GM21360 (cell line): ENCODE measurements around the gene CST4.
"Not testable (repeated sequence)": the region's sequence is repeated elsewhere in the genome, so short reads cannot be mapped to it uniquely, and the experiment has no call there.

Experiments used
- ATAC-seq: cut with Tn5 transposase; IDR thresholded peaks from one replicate; pipeline ENCODE4 v1.9.1; 2021; ENCODE audit warnings: mild to moderate bottlenecking, moderate library complexity; ENCODE audit not compliant: unreplicated experiment

CST4 gene, protein sequence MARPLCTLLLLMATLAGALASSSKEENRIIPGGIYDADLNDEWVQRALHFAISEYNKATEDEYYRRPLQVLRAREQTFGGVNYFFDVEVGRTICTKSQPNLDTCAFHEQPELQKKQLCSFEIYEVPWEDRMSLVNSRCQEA

DNA sequence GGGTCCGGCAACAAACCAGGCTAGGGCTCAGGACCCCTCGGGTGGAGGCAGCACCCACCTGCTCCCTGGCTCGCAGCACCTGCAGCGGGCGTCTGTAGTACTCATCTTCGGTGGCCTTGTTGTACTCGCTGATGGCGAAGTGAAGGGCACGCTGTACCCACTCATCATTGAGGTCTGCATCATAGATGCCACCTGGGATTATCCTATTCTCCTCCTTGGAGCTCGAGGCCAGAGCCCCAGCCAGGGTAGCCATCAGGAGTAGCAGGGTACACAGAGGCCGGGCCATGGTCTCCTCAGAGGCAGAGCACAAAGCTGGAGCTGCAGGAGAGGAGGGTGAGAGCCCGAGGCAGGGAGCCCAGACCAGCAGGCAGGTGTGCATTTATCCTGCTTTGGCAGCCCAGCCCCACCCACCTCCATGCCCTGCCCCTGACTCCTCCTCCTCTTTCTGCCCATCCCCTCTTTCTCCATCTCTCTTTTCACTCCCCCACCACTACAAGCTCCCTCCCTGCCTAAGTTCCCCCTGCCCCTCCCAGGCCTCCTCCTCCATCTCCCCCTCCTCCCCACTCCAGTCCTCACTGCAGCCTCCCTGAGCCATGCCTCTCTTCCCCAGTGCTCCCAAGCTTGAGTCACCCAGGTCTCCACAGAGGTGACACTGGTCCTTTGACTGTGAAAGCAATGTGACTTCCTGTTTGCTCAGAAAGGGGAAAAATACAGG is at the start of gene CST4:
Gene CST4, minus strand, starts transcription at position 355 of the 715 bp plus-strand sequence. Its CDS starts 69 bp downstream, at position 286.
- not testable (repeated sequence) for ATAC-seq

DNA sequence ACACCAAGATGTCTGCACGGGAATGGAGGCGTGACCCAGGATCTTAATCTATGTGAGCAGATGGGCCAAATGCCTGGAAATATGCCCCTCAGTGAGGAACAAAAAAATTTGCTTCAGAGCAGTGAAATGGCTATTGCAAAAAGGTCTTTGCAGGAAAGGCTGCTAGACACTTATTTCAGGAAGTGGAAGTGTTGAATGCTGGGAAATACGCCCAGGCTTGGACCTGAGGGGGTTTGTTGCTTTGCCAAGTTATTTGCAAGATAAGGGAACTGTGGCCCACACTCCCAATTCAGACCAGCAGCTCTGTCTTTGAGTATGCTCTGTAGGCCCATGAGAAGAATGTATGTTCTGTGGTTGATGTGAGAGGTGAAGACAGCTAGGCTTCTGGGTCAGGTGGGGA is 46.6 kb upstream of the CST4 start:
- not testable (repeated sequence) for ATAC-seq

DNA sequence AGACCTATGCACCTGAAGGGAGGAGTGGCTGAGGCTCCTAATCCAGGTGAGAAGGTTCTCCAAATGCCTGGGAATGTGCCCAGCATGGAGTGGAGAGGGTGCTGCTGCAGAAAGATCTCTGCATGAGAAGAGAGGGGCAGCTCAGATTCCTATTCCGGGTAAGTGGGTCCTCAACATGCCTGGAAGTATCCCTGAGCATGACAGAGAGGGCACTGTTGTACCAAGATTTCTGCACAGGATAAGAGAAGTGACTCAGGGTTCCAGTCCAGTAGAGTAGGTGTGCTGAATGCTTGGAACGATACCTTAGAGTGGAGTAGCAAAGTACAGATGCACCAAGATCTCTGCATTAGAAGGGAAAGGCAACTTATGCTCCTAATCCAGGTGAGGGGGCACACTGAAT is 46.1 kb upstream of the CST4 start:
- not testable (repeated sequence) for ATAC-seq

DNA sequence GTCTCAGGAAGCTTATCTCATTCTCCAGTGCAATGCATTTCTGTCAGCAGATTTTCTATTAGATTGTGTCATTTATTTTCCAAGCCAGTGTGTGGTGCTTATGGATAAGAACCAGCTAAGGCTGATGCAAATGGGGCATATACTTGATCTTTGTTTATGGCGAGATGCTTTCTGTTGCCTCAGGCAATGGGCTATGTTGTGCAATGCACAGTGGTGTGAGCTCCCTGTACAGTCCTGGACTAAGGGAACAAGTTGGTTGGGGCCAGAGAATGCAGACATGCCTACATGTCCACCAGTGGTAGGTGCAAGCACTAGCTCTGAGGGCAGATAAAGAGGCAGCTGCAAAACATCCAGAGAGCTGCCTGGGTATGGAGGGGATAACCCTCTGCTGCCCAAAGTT is 45.6 kb upstream of the CST4 start:
- not testable (repeated sequence) for ATAC-seq

DNA sequence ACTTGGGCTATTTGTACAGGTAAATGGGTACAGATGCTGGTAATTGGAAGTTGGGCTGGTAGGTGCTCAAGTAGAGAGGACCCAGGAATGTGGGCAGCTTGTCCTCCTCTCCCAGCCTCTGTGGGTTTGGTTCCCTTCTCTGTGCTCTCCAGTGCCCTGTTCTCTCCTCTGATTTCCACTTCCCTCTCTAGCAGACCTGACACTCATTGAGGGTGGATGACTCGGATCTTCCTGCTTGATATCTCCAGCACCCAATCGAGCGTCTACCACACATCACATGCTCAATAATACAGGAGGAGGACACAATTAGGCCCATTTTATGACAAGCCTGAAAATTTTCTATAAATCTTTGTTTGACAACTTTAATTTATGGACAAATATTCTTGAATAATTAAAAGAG is 38.2 kb upstream of the CST4 start:
- no peak for ATAC-seq

DNA sequence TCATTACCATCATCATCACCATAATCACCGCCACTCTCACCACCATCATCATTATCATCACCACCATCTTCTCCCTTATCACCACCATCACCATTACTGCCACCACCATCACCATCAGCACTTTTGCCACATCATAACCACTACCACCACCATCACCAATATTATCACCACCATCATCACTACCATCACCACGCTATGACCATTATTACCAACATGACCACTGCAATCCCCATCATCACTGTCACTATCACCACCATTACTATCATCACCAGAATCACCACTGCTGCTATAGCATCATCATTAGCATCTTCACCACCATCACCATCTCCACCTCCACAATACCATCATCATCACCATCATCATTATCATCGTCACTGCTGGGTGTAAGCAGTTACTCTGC is 36.3 kb upstream of the CST4 start:
- no peak for ATAC-seq

DNA sequence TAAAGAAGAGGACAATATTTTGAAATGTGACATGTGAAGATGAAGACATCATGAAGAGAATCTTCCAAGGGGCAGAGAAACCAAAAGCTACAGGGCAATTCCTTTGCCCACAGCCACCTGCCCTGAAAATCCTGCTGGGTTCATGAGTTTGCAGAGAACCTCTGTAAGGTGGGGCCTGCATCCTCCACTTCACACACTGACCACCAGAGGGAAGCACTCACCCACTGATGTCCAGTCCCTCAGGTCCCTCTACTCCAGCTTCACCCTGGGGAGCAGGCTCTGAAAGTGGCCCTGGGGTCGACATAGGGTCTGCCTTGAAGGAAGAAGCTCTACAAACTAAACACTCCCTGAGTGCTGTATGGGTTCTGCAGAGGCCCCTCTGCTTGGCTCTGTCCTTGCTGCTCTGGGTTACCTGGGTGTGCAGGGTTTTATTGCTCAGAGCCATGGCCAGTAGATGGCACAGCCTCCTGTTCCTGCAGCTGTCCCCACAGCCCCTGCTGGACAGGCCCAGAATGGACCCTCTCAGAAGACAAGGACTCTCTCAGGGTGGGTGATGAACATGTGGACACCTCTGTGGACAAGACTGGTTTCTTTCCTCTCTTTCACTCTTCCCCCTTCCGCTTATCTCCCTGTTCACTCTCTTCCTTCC is 34.9 kb upstream of the CST4 start:
- ATAC-seq: peak; percentile 68

DNA sequence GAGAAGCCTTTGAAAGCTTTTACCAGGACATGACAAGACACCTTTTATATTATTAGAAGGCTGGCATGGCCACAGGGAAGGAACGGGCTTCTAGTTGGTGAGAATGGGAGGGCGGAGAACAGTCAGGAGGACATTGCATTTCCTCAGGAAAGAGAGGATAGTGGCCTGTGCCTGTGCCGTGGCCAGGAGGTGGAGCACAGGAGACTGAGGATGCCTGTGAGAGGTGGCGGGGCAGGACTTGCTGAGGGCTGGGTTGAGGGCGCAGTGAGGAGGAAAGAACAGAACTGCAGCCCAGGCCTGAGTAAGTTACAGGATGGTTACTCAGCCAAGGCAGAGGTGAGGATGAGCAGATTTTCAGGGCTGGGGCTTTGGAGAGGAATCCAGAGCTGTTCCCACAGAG is 34.0 kb upstream of the CST4 start:
- ATAC-seq: not testable (repeated sequence)

DNA sequence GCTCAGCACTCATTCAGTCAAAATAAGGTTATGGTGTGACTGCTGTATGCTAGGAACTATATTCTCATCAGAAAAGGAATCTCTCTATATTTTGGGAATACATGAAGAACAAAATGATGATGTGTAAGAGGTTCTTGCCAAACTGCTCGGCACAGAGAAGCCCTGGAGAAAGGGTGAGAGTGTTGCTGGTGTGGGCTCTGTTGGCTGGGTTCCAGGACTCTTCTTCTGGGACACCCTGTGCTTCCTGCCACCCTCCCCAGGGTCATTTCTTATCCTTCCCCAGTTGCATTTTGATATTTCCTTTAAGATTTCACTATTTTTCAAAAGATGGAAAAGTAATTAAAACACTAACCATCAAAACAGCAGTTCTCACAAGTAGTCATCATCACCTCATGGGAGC is 33.1 kb upstream of the CST4 start:
- ATAC-seq: no peak

DNA sequence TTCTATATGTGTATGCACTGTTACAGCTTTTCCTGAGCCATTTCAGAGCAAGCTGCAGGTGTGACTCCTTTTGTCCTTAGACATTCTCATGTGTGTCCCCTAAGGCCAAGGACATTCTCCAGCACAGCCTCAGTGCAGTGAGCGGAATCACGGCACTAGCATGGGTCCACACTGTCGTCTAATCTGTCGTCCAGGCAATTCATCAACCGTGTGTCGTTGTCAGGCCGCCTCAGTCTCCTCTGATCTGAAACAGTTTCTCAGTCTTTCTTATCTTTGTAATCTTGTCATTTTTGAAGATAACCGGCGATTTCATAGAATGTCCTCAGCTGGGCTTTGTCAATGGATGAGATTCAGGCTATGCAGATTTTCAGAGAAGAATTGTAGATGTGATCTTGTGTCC is 30.5 kb upstream of the CST4 start:
- not testable (repeated sequence) for ATAC-seq

DNA sequence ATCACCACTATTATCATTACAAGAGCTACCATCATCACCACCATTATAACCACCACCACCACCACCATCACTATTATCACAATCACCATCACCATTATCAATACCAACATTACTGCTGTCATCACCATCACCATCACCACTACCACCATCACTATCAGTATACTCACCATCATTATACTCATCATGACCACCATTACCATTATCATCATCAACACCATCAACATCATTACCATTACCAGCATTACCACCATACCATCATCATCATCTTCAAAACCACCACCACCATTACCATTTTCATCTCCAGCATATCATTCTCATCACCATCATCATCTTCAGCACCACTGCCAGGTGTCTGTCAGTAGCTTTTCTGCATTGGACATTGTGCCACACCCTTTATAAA is 22.9 kb upstream of the CST4 start:
- ATAC-seq: not testable (repeated sequence)

DNA sequence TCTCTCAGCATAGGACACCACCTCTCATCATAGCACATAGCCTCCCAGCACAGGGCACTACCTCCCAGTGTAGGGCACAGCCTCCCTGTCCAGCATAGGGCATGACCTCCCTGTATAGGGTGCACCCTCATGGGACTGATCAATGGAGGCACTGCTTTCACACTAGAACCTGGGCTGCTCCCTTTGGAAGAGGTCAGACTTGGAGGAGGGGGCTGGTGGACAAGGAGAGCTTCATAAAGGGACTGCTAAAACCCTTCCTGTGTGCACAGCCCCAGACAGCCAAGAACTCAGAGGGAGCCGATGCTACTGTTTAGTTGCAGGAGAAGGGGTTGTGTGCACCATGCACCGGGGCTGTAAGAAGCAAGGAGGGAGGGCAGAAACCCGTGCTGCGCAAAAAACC is 21.9 kb upstream of the CST4 start:
- no peak for ATAC-seq

DNA sequence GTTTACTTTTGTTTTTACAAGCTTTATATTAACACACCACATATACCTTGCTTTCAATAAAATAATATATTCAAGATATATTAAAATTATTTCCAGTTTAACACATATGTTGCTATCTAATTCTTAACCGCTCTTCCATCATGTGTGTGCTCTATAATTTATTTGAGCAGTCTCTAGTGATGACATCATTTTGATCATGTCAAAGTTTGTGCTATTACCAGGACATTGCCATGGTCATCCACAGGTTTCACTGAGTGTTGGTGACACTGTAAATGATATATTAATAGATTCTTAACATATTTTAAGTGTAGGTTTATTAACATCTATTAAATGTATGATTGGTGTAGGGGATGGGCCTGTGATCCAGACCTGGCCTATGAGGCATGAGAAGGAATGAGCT is 17.1 kb upstream of the CST4 start:
- ATAC-seq: no peak

DNA sequence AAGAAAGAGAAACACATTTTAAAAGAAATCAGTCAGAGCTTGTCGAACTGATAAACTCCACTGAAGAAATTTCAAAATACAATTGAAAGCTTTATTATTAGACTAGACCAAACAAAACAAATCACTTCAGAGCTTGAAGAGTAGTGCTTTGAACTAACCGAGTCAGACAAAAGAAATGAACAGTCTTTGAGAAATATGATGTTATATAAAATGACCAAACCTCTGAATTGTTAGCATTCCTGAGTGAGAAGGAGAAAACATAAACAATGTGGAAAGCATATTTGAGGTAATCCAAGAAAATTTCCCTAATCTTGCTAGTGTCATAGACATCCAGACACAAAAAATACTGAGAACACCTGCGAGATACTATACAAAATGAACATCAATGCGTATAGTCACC is 13.2 kb upstream of the CST4 start:
- ATAC-seq: no peak

DNA sequence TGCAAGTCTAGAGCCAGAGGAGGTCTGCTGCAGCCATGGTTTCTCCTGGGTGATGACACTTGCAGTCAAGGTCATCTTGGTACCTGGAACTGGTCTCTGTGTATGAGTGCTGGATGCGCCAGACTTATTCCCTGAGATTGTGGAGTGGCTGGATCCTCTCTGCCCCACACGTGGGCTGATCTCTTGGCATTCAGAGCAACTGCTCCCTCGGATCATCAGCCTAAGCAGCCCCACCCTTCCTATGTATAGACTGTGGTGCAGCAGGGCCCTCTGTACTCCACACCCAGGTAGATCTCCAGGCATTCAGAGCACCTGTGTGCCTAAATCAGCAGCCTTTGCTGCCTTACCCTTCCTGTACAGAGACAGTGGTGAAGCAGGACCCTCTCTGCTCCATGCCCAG is 12.1 kb upstream of the CST4 start:
- no peak for ATAC-seq

DNA sequence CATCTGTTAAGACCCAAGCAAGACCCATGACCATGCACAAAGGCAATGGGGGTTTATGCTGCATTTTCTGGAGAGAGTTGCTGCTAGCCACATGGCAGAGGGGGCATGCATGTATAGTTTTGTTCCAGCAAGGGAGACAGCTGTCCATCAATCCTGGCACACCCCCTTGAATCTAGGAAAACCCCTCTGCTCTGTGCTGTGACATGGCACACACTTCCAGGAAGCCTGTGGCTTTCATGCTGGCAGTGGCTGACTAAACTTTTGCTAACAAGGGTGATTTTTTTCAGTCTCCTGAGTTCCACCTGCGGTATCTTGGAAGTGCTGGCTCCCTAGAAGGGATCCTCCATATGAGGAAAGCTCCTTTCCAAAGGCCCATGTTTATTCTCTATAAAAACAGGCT is 9.1 kb upstream of the CST4 start:
- no peak for ATAC-seq

DNA sequence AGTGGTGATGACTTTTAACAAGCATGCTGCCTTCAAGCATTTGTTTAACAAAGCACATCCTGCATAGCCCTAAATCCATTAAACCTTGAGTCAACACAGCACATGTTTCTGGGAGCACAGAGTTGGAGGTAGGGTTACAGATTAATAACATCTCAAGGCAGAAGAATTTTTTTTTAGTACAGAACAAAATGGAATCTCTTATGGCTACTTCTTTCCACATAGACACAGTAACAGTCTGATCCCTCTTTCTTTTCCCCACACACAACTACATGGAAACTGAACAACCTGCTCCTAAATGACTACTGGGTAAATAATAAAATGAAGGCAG is 6.2 kb upstream of the CST4 start:
- not testable (repeated sequence) for ATAC-seq

DNA sequence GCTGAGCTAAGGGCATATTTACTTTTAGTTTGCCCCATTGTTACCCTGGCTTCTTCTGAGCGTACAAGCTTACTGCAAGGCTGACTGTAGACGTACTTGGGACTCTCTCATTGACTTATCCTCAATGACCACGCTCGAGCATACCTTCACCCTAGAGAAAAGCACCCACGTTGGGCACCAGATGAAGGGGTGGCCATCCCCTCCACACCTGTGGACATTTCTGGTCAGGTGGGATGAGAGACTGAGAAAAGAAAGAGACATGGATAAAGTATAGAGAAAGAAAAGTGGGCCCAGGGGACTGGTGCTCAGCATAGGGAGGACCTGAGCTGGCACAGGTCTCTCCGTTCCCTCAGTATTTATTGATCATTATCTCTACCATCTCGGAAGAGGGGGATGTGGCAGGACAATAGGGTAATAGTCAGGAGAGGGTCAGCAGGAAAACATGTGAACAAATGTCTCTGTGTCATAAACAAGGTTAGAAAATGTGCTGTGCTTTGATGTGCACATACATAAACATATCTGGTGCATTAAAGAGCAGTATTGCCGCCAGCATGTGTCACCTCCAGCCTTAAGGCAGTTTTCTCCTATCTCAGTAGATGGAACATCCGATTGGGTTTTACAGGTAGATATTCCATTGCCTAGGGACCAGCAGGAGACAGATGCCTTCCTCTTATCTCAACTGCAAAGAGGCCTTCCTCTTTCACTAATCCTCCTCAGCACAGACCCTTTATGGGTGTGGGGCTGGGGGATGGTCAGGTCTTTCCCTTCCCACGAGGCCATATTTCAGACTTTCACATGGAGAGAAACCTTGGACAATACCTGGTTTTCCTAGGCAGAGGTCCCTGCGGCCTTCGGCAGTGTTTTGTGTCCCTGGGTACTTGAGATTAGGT is 5.6 kb upstream of the CST4 start:
- not testable (repeated sequence) for ATAC-seq

DNA sequence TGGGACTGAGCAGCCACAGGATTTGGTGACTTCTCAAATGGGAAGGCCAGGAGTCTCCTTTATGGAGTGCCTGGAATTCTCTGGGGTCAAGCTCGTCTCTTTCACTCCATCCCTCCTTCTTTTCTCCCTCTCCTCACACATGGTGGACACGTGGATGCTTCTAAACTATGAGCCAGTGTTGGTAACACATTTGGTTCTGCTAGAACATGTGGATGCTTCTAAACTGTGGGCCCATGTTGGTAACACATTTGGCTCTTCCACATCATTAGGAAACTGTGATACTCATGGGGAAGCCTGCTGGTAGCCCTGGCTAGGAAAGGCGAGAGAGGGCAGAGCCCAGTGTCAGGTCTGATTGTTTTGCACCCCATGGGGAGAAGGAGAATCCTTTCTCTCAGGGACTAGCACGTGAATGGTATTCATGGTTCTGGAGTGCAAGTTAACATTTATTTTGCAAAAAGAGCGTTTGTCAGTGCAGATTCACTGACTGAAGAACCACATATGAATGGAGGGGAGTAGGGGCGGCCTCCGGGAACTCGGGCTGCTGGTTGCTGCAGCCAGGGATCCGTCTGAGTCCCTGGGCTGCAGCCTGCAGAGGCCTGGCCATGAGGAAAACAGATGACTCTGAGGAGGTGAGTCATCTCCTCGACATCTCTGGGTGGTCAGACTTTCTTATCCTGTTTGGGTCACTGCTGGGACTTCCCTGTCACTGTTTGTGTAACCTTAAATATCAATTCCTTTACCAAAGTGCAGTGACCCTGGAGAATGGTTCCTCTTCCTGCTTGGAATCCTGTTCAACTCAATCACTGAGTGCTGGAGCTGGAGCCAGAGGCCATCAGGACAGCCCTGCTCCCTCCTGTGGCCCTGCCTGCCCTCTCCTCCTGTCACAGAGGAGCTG is 4.1 kb upstream of the CST4 start:
- not testable (repeated sequence) for ATAC-seq

DNA sequence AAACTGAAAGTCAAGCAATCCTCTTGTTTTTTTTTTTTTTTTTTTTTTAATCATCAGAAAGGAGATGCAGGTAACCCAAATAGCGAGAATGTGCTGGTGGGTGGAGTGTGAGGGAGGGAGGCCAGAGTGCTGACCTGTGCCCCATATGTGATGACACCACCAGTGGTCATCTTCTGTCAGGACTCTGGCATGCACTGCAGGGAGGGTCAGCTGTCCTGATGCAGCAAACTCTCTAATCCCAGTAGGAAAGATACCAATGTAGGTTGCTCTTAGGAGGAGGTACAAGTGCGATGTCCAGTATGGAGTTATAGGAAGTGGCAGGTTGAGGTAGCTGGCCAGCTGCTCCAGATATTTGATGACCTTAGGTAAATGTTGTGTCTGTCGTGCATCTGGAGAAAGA is 2.8 kb upstream of the CST4 start:
- no peak for ATAC-seq
